ENCODE measurements around the gene PPP1R1B. TPM values are rescaled to one million over a fixed set of nuclear protein-coding genes. Genes with fewer than 3 reads are reported as not detected.
A peak's percentile ranks its signal among the peaks of the same experiment; 100 is the strongest.
"Not testable (repeated sequence)": the region's sequence is repeated elsewhere in the genome, so short reads cannot be mapped to it uniquely, and the experiment has no call there.

The PPP1R1B gene
- total RNA-seq, 1 experiment from 2014 or later = not detected

- Mint-ChIP-seq H3K4me3 (ENCODE audit: unreplicated experiment) (no peak overlapping the region), H3K27me3 (ENCODE audit: insufficient read depth, unreplicated experiment) (peaks cover 10% of the 10 kb centered on the region), H3K27ac (ENCODE audit: unreplicated experiment) (no peak overlapping the region), H3K36me3 (ENCODE audit: insufficient read depth, unreplicated experiment) (peaks cover 4% of the 10 kb centered on the region), H3K9me3 (ENCODE audit: unreplicated experiment) (no peaks in the 10 kb centered on the region), H3K4me1 (ENCODE audit: low read depth, unreplicated experiment) (no peaks in the 10 kb centered on the region)
- no peak overlapping the region for H3K4me3 ChIP-seq (ENCODE audit: low read depth, low read length)
- TF ChIP-seq CTCF (IDR thresholded peaks at IDR 0.05; ENCODE audit: insufficient read depth in 1 of 2, low read depth in 1 of 2, low read length in 1 of 2, severe bottlenecking in 1 of 2, unreplicated experiment in 1 of 2) = no peak
- ChIA-PET POLR2A (no interaction called here), CTCF (interaction anchor here (0.8 to 3.1 kb wide), 2 partner anchors 39 to 41 kb away, joined by 3 to 11 read pairs; no protein-coding TSS in a partner anchor)
- H3K27me3 ChIP-seq (replicated peaks; ENCODE audit: control insufficient read depth, insufficient read depth, low read length) = no peaks in the 10 kb centered on the region
- H3K36me3 ChIP-seq (ENCODE audit: control insufficient read depth, insufficient read depth, low read length) = no peaks in the 10 kb centered on the region
- H3K9me3 ChIP-seq = no peaks in the 10 kb centered on the region; the same call in 1 of the 2 replicates
- no peak for DNase-seq
- no TSS peak for BruUV-seq (replicated peaks)
- H3K4me1 ChIP-seq = no peaks in the 10 kb centered on the region
- intact Hi-C loops (cut with micrococcal nuclease; ENCODE audit: unreplicated experiment) = no loop called here
Observed at GRCh38 chr17:39582658-39583057, 44.1 kb upstream of the PPP1R1B start.

- DNase-seq; H3K36me3 Mint-ChIP-seq (ENCODE audit: insufficient read depth, unreplicated experiment); H3K4me3 Mint-ChIP-seq (ENCODE audit: unreplicated experiment); POLR2A ChIA-PET; intact Hi-C loops (cut with micrococcal nuclease; ENCODE audit: unreplicated experiment); H3K9me3 ChIP-seq; H3K4me3 ChIP-seq (ENCODE audit: low read depth, low read length); H3K36me3 ChIP-seq (ENCODE audit: control insufficient read depth, insufficient read depth, low read length); CTCF ChIA-PET; H3K27ac Mint-ChIP-seq (ENCODE audit: unreplicated experiment); H3K4me1 ChIP-seq; H3K4me1 Mint-ChIP-seq (ENCODE audit: low read depth, unreplicated experiment); BruUV-seq (replicated peaks); H3K27me3 ChIP-seq (replicated peaks; ENCODE audit: control insufficient read depth, insufficient read depth, low read length): not testable (repeated sequence)
- H3K9me3 Mint-ChIP-seq (ENCODE audit: unreplicated experiment) = peaks cover 12% of the 10 kb centered on the region
- H3K27me3 Mint-ChIP-seq (ENCODE audit: insufficient read depth, unreplicated experiment) = peaks cover 31% of the 10 kb centered on the region
Observed at GRCh38 chr17:39590180-39590579, 36.6 kb upstream of the PPP1R1B start.

GRCh38 chr17:39591958-39592954 is 34.5 kb upstream of the PPP1R1B start:
- ChIA-PET CTCF (no interaction called here), POLR2A (no interaction called here)
- H3K4me1 ChIP-seq = no peaks in the 10 kb centered on the region
- TF ChIP-seq CTCF (IDR thresholded peaks at IDR 0.05; ENCODE audit: insufficient read depth in 1 of 2, low read depth in 1 of 2, low read length in 1 of 2, severe bottlenecking in 1 of 2, unreplicated experiment in 1 of 2) = no peak
- peaks cover 4% of the 10 kb centered on the region for H3K27me3 ChIP-seq (replicated peaks; ENCODE audit: control insufficient read depth, insufficient read depth, low read length)
- H3K36me3 ChIP-seq (ENCODE audit: control insufficient read depth, insufficient read depth, low read length) = no peaks in the 10 kb centered on the region
- BruUV-seq (replicated peaks) = no TSS peak
- Mint-ChIP-seq H3K4me3 (ENCODE audit: unreplicated experiment) (no peak overlapping the region), H3K36me3 (ENCODE audit: insufficient read depth, unreplicated experiment) (no peaks in the 10 kb centered on the region), H3K9me3 (ENCODE audit: unreplicated experiment) (peaks cover 12% of the 10 kb centered on the region), H3K27ac (ENCODE audit: unreplicated experiment) (no peak overlapping the region), H3K4me1 (ENCODE audit: low read depth, unreplicated experiment) (peaks cover 7% of the 10 kb centered on the region), H3K27me3 (ENCODE audit: insufficient read depth, unreplicated experiment) (peaks cover 38% of the 10 kb centered on the region)
- H3K4me3 ChIP-seq (ENCODE audit: low read depth, low read length) = no peak overlapping the region
- peak; percentile 77 to 84 for DNase-seq
- intact Hi-C loops (cut with micrococcal nuclease; ENCODE audit: unreplicated experiment) = no loop called here
- H3K9me3 ChIP-seq = no peaks in the 10 kb centered on the region
